ENCODE data around the gene PDE4C.

DNA sequence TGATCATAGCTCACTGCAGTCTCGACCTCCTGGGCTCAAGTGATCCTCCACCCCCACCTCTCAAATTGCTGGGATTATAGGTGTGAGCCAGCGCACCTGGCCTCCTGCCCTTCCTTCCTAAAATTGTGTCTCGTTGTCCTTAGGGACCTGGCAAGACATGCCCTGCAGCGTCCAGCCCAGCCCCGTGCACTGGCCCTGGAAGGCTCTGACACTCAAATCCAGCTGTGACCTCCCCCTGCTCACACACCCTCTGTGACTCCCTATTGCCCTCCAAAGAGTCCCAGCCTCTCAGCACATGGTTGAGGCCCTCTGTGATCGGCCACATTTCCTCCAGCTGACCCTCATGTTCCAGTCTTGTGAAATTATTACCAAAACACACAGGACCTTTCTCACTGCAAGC, 28.3 kb downstream of the PDE4C start:
- TF ChIP-seq, protein P1, sequence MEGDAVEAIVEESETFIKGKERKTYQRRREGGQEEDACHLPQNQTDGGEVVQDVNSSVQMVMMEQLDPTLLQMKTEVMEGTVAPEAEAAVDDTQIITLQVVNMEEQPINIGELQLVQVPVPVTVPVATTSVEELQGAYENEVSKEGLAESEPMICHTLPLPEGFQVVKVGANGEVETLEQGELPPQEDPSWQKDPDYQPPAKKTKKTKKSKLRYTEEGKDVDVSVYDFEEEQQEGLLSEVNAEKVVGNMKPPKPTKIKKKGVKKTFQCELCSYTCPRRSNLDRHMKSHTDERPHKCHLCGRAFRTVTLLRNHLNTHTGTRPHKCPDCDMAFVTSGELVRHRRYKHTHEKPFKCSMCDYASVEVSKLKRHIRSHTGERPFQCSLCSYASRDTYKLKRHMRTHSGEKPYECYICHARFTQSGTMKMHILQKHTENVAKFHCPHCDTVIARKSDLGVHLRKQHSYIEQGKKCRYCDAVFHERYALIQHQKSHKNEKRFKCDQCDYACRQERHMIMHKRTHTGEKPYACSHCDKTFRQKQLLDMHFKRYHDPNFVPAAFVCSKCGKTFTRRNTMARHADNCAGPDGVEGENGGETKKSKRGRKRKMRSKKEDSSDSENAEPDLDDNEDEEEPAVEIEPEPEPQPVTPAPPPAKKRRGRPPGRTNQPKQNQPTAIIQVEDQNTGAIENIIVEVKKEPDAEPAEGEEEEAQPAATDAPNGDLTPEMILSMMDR (IDR thresholded peaks at IDR 0.05) = no peak
- TF ChIP-seq, protein P2, sequence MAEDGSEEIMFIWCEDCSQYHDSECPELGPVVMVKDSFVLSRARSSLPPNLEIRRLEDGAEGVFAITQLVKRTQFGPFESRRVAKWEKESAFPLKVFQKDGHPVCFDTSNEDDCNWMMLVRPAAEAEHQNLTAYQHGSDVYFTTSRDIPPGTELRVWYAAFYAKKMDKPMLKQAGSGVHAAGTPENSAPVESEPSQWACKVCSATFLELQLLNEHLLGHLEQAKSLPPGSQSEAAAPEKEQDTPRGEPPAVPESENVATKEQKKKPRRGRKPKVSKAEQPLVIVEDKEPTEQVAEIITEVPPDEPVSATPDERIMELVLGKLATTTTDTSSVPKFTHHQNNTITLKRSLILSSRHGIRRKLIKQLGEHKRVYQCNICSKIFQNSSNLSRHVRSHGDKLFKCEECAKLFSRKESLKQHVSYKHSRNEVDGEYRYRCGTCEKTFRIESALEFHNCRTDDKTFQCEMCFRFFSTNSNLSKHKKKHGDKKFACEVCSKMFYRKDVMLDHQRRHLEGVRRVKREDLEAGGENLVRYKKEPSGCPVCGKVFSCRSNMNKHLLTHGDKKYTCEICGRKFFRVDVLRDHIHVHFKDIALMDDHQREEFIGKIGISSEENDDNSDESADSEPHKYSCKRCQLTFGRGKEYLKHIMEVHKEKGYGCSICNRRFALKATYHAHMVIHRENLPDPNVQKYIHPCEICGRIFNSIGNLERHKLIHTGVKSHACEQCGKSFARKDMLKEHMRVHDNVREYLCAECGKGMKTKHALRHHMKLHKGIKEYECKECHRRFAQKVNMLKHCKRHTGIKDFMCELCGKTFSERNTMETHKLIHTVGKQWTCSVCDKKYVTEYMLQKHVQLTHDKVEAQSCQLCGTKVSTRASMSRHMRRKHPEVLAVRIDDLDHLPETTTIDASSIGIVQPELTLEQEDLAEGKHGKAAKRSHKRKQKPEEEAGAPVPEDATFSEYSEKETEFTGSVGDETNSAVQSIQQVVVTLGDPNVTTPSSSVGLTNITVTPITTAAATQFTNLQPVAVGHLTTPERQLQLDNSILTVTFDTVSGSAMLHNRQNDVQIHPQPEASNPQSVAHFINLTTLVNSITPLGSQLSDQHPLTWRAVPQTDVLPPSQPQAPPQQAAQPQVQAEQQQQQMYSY (CRISPR knock-in tag; IDR thresholded peaks at IDR 0.05) = no peak
- TF ChIP-seq, protein P3, sequence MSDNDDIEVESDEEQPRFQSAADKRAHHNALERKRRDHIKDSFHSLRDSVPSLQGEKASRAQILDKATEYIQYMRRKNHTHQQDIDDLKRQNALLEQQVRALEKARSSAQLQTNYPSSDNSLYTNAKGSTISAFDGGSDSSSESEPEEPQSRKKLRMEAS (CRISPR knock-in tag; IDR thresholded peaks at IDR 0.05) = no peak
- TF ChIP-seq SMAD4 (CRISPR knock-in tag; IDR thresholded peaks at IDR 0.05) = no peak
- no peak for TF ChIP-seq HMGA2 (CRISPR knock-in tag; IDR thresholded peaks at IDR 0.05)
- TF ChIP-seq, protein P4, sequence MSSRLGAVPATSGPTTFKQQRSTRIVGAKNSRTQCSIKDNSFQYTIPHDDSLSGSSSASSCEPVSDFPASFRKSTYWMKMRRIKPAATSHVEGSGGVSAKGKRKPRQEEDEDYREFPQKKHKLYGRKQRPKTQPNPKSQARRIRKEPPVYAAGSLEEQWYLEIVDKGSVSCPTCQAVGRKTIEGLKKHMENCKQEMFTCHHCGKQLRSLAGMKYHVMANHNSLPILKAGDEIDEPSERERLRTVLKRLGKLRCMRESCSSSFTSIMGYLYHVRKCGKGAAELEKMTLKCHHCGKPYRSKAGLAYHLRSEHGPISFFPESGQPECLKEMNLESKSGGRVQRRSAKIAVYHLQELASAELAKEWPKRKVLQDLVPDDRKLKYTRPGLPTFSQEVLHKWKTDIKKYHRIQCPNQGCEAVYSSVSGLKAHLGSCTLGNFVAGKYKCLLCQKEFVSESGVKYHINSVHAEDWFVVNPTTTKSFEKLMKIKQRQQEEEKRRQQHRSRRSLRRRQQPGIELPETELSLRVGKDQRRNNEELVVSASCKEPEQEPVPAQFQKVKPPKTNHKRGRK (CRISPR knock-in tag; IDR thresholded peaks at IDR 0.05; ENCODE audit: borderline replicate concordance) = no peak
- TF ChIP-seq, protein P5, sequence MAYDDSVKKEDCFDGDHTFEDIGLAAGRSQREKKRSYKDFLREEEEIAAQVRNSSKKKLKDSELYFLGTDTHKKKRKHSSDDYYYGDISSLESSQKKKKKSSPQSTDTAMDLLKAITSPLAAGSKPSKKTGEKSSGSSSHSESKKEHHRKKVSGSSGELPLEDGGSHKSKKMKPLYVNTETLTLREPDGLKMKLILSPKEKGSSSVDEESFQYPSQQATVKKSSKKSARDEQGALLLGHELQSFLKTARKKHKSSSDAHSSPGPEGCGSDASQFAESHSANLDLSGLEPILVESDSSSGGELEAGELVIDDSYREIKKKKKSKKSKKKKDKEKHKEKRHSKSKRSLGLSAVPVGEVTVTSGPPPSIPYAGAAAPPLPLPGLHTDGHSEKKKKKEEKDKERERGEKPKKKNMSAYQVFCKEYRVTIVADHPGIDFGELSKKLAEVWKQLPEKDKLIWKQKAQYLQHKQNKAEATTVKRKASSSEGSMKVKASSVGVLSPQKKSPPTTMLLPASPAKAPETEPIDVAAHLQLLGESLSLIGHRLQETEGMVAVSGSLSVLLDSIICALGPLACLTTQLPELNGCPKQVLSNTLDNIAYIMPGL (CRISPR knock-in tag; IDR thresholded peaks at IDR 0.05) = no peak
- TF ChIP-seq, protein P6, sequence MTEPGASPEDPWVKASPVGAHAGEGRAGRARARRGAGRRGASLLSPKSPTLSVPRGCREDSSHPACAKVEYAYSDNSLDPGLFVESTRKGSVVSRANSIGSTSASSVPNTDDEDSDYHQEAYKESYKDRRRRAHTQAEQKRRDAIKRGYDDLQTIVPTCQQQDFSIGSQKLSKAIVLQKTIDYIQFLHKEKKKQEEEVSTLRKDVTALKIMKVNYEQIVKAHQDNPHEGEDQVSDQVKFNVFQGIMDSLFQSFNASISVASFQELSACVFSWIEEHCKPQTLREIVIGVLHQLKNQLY (CRISPR knock-in tag; IDR thresholded peaks at IDR 0.05) = no peak
- TF ChIP-seq, protein P7, sequence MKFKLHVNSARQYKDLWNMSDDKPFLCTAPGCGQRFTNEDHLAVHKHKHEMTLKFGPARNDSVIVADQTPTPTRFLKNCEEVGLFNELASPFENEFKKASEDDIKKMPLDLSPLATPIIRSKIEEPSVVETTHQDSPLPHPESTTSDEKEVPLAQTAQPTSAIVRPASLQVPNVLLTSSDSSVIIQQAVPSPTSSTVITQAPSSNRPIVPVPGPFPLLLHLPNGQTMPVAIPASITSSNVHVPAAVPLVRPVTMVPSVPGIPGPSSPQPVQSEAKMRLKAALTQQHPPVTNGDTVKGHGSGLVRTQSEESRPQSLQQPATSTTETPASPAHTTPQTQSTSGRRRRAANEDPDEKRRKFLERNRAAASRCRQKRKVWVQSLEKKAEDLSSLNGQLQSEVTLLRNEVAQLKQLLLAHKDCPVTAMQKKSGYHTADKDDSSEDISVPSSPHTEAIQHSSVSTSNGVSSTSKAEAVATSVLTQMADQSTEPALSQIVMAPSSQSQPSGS (CRISPR knock-in tag; IDR thresholded peaks at IDR 0.05; ENCODE audit: borderline replicate concordance, low read depth) = no peak
- TF ChIP-seq, protein P8, sequence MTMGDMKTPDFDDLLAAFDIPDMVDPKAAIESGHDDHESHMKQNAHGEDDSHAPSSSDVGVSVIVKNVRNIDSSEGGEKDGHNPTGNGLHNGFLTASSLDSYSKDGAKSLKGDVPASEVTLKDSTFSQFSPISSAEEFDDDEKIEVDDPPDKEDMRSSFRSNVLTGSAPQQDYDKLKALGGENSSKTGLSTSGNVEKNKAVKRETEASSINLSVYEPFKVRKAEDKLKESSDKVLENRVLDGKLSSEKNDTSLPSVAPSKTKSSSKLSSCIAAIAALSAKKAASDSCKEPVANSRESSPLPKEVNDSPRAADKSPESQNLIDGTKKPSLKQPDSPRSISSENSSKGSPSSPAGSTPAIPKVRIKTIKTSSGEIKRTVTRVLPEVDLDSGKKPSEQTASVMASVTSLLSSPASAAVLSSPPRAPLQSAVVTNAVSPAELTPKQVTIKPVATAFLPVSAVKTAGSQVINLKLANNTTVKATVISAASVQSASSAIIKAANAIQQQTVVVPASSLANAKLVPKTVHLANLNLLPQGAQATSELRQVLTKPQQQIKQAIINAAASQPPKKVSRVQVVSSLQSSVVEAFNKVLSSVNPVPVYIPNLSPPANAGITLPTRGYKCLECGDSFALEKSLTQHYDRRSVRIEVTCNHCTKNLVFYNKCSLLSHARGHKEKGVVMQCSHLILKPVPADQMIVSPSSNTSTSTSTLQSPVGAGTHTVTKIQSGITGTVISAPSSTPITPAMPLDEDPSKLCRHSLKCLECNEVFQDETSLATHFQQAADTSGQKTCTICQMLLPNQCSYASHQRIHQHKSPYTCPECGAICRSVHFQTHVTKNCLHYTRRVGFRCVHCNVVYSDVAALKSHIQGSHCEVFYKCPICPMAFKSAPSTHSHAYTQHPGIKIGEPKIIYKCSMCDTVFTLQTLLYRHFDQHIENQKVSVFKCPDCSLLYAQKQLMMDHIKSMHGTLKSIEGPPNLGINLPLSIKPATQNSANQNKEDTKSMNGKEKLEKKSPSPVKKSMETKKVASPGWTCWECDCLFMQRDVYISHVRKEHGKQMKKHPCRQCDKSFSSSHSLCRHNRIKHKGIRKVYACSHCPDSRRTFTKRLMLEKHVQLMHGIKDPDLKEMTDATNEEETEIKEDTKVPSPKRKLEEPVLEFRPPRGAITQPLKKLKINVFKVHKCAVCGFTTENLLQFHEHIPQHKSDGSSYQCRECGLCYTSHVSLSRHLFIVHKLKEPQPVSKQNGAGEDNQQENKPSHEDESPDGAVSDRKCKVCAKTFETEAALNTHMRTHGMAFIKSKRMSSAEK (CRISPR knock-in tag; IDR thresholded peaks at IDR 0.05; ENCODE audit: borderline replicate concordance) = no peak
- TF ChIP-seq, protein P9, sequence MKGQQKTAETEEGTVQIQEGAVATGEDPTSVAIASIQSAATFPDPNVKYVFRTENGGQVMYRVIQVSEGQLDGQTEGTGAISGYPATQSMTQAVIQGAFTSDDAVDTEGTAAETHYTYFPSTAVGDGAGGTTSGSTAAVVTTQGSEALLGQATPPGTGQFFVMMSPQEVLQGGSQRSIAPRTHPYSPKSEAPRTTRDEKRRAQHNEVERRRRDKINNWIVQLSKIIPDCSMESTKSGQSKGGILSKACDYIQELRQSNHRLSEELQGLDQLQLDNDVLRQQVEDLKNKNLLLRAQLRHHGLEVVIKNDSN (CRISPR knock-in tag; IDR thresholded peaks at IDR 0.05) = no peak
- TF ChIP-seq, protein P10, sequence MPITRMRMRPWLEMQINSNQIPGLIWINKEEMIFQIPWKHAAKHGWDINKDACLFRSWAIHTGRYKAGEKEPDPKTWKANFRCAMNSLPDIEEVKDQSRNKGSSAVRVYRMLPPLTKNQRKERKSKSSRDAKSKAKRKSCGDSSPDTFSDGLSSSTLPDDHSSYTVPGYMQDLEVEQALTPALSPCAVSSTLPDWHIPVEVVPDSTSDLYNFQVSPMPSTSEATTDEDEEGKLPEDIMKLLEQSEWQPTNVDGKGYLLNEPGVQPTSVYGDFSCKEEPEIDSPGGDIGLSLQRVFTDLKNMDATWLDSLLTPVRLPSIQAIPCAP (CRISPR knock-in tag; IDR thresholded peaks at IDR 0.05) = no peak
- no peak for TF ChIP-seq CBFB (CRISPR knock-in tag; IDR thresholded peaks at IDR 0.05; ENCODE audit: low read depth)
